Islet of Langerhans (tissue), 1 donor: Measurements from ENCODE around the gene CSNK1A1.
"Not testable (repeated sequence)": the region's sequence is repeated elsewhere in the genome, so short reads cannot be mapped to it uniquely, and the experiment has no call there.

Source experiments
- FAIRE-seq: peaks from one replicate; lab custom pipeline; 2011; peaks lifted over from hg19 to GRCh38; lab: Jason Lieb, UNC

Gene CSNK1A1

DNA sequence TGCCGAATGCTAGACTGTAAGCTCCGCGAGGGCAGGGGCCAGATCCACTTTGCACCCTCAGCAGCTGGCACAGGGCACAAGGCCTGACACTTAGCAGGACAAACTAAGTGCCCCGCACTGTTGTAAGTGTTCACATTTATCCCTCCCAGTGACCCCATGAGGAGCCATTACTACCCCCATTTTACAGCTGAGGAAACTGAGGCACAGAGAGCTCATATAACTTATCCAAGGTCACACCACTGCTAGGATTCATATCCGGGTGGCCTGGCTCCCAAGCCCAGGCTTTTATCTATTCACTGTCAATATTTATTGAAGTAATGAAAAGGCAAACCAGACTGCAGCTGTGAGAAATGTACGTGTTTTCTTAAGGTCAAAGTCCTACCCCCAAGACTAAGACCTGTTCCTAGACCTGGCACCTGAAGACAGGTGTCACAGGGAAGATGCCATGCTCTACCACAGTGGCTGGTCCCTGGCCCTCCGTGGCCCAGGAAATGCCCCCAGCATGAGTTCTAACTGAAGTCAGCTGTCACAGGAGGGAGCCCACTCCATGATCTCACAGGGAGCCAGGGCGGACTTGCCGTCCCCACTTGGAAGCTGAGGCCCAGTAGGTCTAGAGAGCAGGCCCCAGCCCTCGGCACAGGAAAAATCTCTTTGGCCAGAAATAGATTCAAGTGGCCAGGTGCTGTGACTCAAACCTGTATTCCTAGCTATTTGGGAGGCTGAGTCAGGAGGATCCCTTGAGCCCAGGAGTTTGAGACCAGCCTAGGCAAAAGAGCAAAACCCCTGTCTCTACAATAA lies 97.4 kb downstream of the CSNK1A1 start:
- FAIRE-seq, result no peak

- FAIRE-seq, result no peak
These were observed 98.3 kb downstream of the CSNK1A1 start for GRCh38 chr5:149452665-149453617.

GRCh38 chr5:149452007-149452664 lies 99.1 kb downstream of the CSNK1A1 start:
- FAIRE-seq, result no peak

DNA sequence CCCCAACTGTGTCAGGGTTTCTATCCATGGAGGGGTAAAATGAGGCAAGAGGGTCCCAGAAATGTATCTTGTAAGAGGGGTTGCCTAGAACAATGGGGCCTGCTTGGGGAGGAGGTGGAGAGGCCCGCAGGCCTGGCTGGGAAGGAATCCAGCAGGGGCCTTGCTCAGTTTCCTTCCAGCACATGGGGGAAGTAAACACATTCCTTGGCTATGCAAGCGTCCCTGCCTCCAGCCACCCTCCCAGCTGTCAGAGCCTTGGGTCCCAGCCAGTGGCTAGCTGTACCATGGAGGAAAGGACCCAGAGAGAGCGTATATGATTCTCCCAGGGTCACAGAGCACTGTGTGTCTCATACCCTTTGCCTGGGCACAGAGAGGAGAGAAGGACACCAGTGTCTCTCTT lies 101.0 kb downstream of the CSNK1A1 start:
- FAIRE-seq, result no peak

GRCh38 chr5:149448831-149449714 lies 102.2 kb downstream of the CSNK1A1 start:
- FAIRE-seq, result no peak

GRCh38 chr5:149448431-149448830 lies 102.8 kb downstream of the CSNK1A1 start:
- no peak for FAIRE-seq

GRCh38 chr5:149447373-149448367 lies 103.6 kb downstream of the CSNK1A1 start:
- no peak for FAIRE-seq

DNA sequence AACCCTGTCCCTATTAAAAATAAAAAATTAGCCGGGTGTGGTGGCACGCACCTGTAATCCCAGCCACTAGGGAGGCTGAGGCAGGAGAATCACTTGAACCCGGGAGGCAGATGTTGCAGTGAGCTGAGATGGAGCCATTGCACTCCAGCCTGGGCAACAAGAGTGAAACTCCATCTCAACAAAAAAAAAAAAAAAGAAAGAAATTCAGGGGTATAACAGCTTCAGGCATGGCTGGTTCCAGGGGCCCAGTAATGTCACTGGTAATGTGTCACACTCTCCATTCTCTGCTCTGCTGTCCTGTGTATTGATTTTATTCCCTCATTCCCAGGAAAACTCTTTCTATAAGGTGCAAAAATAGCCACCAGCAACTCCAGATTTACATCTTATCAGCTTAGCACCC lies 104.4 kb downstream of the CSNK1A1 start:
- FAIRE-seq, result not testable (repeated sequence)

GRCh38 chr5:149445739-149446369 lies 105.4 kb downstream of the CSNK1A1 start:
- peak; percentile 24 for FAIRE-seq

GRCh38 chr5:149445343-149445738 lies 105.9 kb downstream of the CSNK1A1 start:
- no peak for FAIRE-seq

- FAIRE-seq, result not testable (repeated sequence)
These were observed 106.8 kb downstream of the CSNK1A1 start for GRCh38 chr5:149444430-149444829.

DNA sequence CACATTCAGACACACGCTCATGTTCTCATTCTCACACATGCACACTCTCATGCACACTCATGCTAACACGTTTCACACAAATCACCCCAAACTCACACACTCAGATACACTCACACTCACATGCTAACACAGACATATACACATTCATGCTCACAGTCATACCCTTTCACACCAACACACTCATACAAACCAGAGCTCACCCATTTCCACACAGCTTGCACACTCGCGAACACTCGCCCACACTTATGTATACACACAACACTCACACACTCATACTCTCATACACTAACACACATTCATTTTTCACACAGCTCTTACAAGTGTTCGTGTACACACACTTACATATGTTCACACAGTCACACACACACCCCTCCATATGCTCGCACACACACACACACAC lies 108.0 kb downstream of the CSNK1A1 start:
- no peak for FAIRE-seq

- no peak for FAIRE-seq
These were observed 108.6 kb downstream of the CSNK1A1 start for GRCh38 chr5:149442563-149443182.
